Common myeloid progenitor, CD34-positive (primary cell): ENCODE measurements around the gene SMIM29.
A peak's percentile ranks its signal among the peaks of the same experiment; 100 is the strongest.
"Not testable (repeated sequence)": the region's sequence is repeated elsewhere in the genome, so short reads cannot be mapped to it uniquely, and the experiment has no call there.

ENCODE experiments used
- CTCF ChIA-PET: fragments of 350-600 bp; sonication (Branson Sonifier 250); formaldehyde crosslinking; loops from one replicate; lab custom pipeline; 2021; ENCODE audit warnings: antibody characterized with exemption; lab: Charles Lee
- POLR2A ChIA-PET: fragments of 350-600 bp; sonication (Branson Sonifier 250); formaldehyde crosslinking; loops from one replicate; lab custom pipeline; 2021; ENCODE audit warnings: antibody characterized with exemption; lab: Charles Lee
- DNase-seq, 3 donors: peaks; one replicate each; pipeline versions ENCODE4 v3.0.0 to v3.0.0-alpha.2; 2013
- H3K27ac ChIP-seq, 2 experiments: 1 replicate in 1 of 2; 2 replicates in 1 of 2; pipeline ENCODE4 v1.7.0; 2013; ENCODE audit warnings: inconsistent platforms in 2 of 2, low read length in 2 of 2, mild to moderate bottlenecking in 2 of 2, low read depth in 1 of 2, moderate library complexity in 1 of 2; ENCODE audit not compliant: severe bottlenecking in 2 of 2, insufficient read depth in 1 of 2, poor library complexity in 1 of 2
- H3K27me3 ChIP-seq, 5 experiments: replicated peaks in 2 of 5; 1 replicate in 3 of 5; 2 replicates in 2 of 5; pipeline versions ENCODE4 v1.6.1 to v1.7.0; 2013; ENCODE audit warnings: low read length in 4 of 5, mild to moderate bottlenecking in 2 of 5, moderate library complexity in 2 of 5, inconsistent platforms in 1 of 5; ENCODE audit not compliant: insufficient read depth in 5 of 5, control insufficient read depth in 4 of 5
- H3K36me3 ChIP-seq, 4 experiments: 1 replicate in 2 of 4; 2 replicates in 2 of 4; pipeline versions ENCODE4 v1.6.1 to v1.7.0; 2013; ENCODE audit warnings: low read length in 3 of 4, control low read depth in 1 of 4, mild to moderate bottlenecking in 1 of 4; ENCODE audit not compliant: control insufficient read depth in 4 of 4, insufficient read depth in 4 of 4
- H3K4me1 ChIP-seq, 4 experiments: 1 replicate in 3 of 4; 2 replicates in 1 of 4; pipeline versions ENCODE4 v1.6.1 to v1.7.1; 2013; ENCODE audit warnings: low read length in 3 of 4, mild to moderate bottlenecking in 3 of 4, control low read depth in 1 of 4, inconsistent platforms in 1 of 4, moderate library complexity in 1 of 4; ENCODE audit not compliant: control insufficient read depth in 4 of 4, insufficient read depth in 4 of 4; ENCODE audit errors: control extremely low read depth in 1 of 4
- H3K4me3 ChIP-seq, 7 experiments: 1 replicate in 4 of 7; 2 replicates in 3 of 7; pipeline versions ENCODE4 v1.5.1 to v1.7.0; 2013; ENCODE audit warnings: mild to moderate bottlenecking in 7 of 7, low read length in 6 of 7, moderate library complexity in 6 of 7, inconsistent platforms in 2 of 7, low read depth in 2 of 7, control low read depth in 1 of 7; ENCODE audit not compliant: insufficient read depth in 4 of 7, control insufficient read depth in 1 of 7; ENCODE audit errors: extremely low read depth in 1 of 7
- H3K9me3 ChIP-seq, 5 experiments: 1 replicate in 4 of 5; 2 replicates in 1 of 5; pipeline versions ENCODE4 v1.6.1 to v1.7.1; 2013; ENCODE audit warnings: low read length in 4 of 5, mild to moderate bottlenecking in 2 of 5, inconsistent platforms in 1 of 5, low read depth in 1 of 5, moderate library complexity in 1 of 5; ENCODE audit not compliant: control insufficient read depth in 4 of 5, insufficient read depth in 2 of 5; ENCODE audit errors: control extremely low read depth in 1 of 5
- WGBS: methylation state at CpG from one replicate; pipeline ENCODE4 v1.1.5; 2013; ENCODE audit not compliant: insufficient coverage; 5-methylcytosine and 5-hydroxymethylcytosine counted together

SMIM29 gene

GRCh38 chr6:34276191-34276590 is 27.4 kb upstream of the SMIM29 start:
- POLR2A ChIA-PET = interaction anchor here (0.9 kb wide), 1 partner anchor 14 kb away, joined by 3 read pairs; no protein-coding TSS in a partner anchor
- CTCF ChIA-PET = interaction anchor here (1.1 to 1.4 kb wide), 2 partner anchors 138 to 315 kb away, joined by 3 to 7 read pairs; no protein-coding TSS in a partner anchor
- no peaks in the 10 kb centered on the region for H3K9me3 ChIP-seq

GRCh38 chr6:34275128-34275804 is 26.5 kb upstream of the SMIM29 start:
- no peak overlapping the region for H3K27ac ChIP-seq
- WGBS = 85% methylated on average over 3 of the region's 3 CpGs
- no peak overlapping the region for H3K4me3 ChIP-seq
- CTCF ChIA-PET = interaction anchor here (1.1 to 1.4 kb wide), 2 partner anchors 139 to 316 kb away, joined by 3 to 7 read pairs; no protein-coding TSS in a partner anchor
- no peaks in the 10 kb centered on the region for H3K9me3 ChIP-seq
- peak in 2 of 3 donors; percentile 48 to 64 for DNase-seq
- H3K27me3 ChIP-seq = no peaks in the 10 kb centered on the region
- peaks cover 3 to 24% (median 11%) of the 10 kb centered on the region in 4 experiments for H3K36me3 ChIP-seq
- H3K4me1 ChIP-seq = peaks cover 8 to 51% (median 44%) of the 10 kb centered on the region in 4 experiments
- POLR2A ChIA-PET = interaction anchor here (0.7 kb wide), 1 partner anchor 9 kb away, joined by 4 read pairs; no protein-coding TSS in a partner anchor

More at GRCh38 chr6:34276191-34276590, 27.4 kb upstream of the SMIM29 start:
- no peak for DNase-seq
- H3K4me3 ChIP-seq = no peak overlapping the region
- H3K27me3 ChIP-seq = no peaks in the 10 kb centered on the region
- H3K27ac ChIP-seq = peak overlapping the region in 1 of 2 experiments; percentile 22
- 96% methylated on average over 5 of the region's 5 CpGs for WGBS
- H3K36me3 ChIP-seq = peaks cover 3 to 33% (median 16%) of the 10 kb centered on the region in 4 experiments
- peaks cover 8 to 51% (median 44%) of the 10 kb centered on the region in 4 experiments for H3K4me1 ChIP-seq

GRCh38 chr6:34274129-34274528 is 25.3 kb upstream of the SMIM29 start:
- no peaks in the 10 kb centered on the region for H3K27me3 ChIP-seq
- no peak overlapping the region for H3K4me3 ChIP-seq
- ChIA-PET CTCF (interaction anchor here (1.7 kb wide), 1 partner anchor 9 kb away, joined by 8 read pairs; no protein-coding TSS in a partner anchor), POLR2A (interaction anchor here (2.0 kb wide), 1 partner anchor 16 kb away, joined by 5 read pairs; no protein-coding TSS in a partner anchor)
- H3K9me3 ChIP-seq = no peaks in the 10 kb centered on the region
- peaks cover 0 to 12% (median 3%) of the 10 kb centered on the region in 4 experiments for H3K36me3 ChIP-seq
- WGBS = 100% methylated on average over 1 of the region's 1 CpG
- peak overlapping the region; percentile 60 to 78 for H3K27ac ChIP-seq
- no peak for DNase-seq
- peaks cover 8 to 50% (median 42%) of the 10 kb centered on the region in 4 experiments for H3K4me1 ChIP-seq

GRCh38 chr6:34273242-34273805 is 24.5 kb upstream of the SMIM29 start:
- H3K27me3 ChIP-seq = no peaks in the 10 kb centered on the region
- WGBS = 0% methylated on average over 1 of the region's 3 CpGs
- H3K9me3 ChIP-seq = no peaks in the 10 kb centered on the region
- H3K36me3 ChIP-seq = peaks cover 0 to 5% (median 0%) of the 10 kb centered on the region in 4 experiments
- H3K27ac ChIP-seq = peak overlapping the region; percentile 60 to 78
- peak; percentile 91 to 98 (median 97) for DNase-seq
- ChIA-PET POLR2A (interaction anchor here (0.7 to 2.0 kb wide), 5 partner anchors 9 to 36 kb away, joined by 3 to 5 read pairs (median 4); partner anchors contain the start of gene HMGA1), CTCF (interaction anchor here (0.7 to 1.7 kb wide), 5 partner anchors 10 to 142 kb away, joined by 3 to 8 read pairs (median 4); no protein-coding TSS in a partner anchor)
- peak overlapping the region in 4 of 7 experiments; percentile 2 to 38 (median 16) for H3K4me3 ChIP-seq
- peaks cover 8 to 48% (median 41%) of the 10 kb centered on the region in 4 experiments for H3K4me1 ChIP-seq

GRCh38 chr6:34272013-34272926 is 23.5 kb upstream of the SMIM29 start:
- H3K36me3 ChIP-seq = no peaks in the 10 kb centered on the region
- peak overlapping the region in 3 of 7 experiments; percentile 11 to 45 (median 44) for H3K4me3 ChIP-seq
- H3K4me1 ChIP-seq = peaks cover 8 to 48% (median 38%) of the 10 kb centered on the region in 4 experiments
- DNase-seq = no peak
- POLR2A ChIA-PET = interaction anchor here (0.7 to 2.0 kb wide), 4 partner anchors 11 to 23 kb away, joined by 3 to 5 read pairs (median 4); no protein-coding TSS in a partner anchor
- H3K27me3 ChIP-seq = no peaks in the 10 kb centered on the region
- CTCF ChIA-PET = interaction anchor here (0.7 to 1.6 kb wide), 3 partner anchors 22 to 485 kb away, joined by 3 to 5 read pairs (median 3); no protein-coding TSS in a partner anchor
- H3K9me3 ChIP-seq = no peaks in the 10 kb centered on the region
- peak overlapping the region; percentile 61 to 78 for H3K27ac ChIP-seq
- WGBS = 69% methylated on average over 8 of the region's 13 CpGs

- POLR2A ChIA-PET = not testable (repeated sequence)
Measured at GRCh38 chr6:34269658-34270341, 21.0 kb upstream of the SMIM29 start.

More at GRCh38 chr6:34269658-34270341, 21.0 kb upstream of the SMIM29 start:
- not testable (repeated sequence) for H3K36me3 ChIP-seq, H3K27me3 ChIP-seq, H3K4me3 ChIP-seq, H3K27ac ChIP-seq, DNase-seq, H3K9me3 ChIP-seq
- peaks cover 8 to 30% (median 28%) of the 10 kb centered on the region in 4 experiments for H3K4me1 ChIP-seq
- WGBS = 75% methylated on average over 14 of the region's 17 CpGs
- CTCF ChIA-PET = interaction anchor here (0.7 kb wide), 1 partner anchor 258 kb away, joined by 3 read pairs; no protein-coding TSS in a partner anchor
